Mesothelial cell of epicardium (in vitro differentiated cells): ENCODE measurements around the gene TFIP11. TPM values are rescaled to one million over a fixed set of nuclear protein-coding genes. Genes with fewer than 3 reads are reported as not detected.

Source experiments
- DNase-seq, 2 experiments: peaks; one replicate each; pipeline ENCODE4 v3.0.0; 2021; ENCODE audit warnings: low spot score in 2 of 2; ENCODE audit not compliant: unreplicated experiment in 2 of 2
- H3K27ac Mint-ChIP-seq: 2 replicates; pipeline ENCODE4 v1.8.0; 2021; ENCODE audit warnings: mixed read lengths
- H3K27me3 Mint-ChIP-seq: 2 replicates; pipeline ENCODE4 v1.8.0; 2021; ENCODE audit warnings: low read depth, mixed read lengths
- H3K36me3 Mint-ChIP-seq: 2 replicates; pipeline ENCODE4 v1.8.0; 2021; ENCODE audit warnings: mixed read lengths
- H3K4me1 Mint-ChIP-seq: 2 replicates; pipeline ENCODE4 v1.8.0; 2021; ENCODE audit warnings: mixed read lengths
- H3K4me3 Mint-ChIP-seq: 2 replicates; pipeline ENCODE4 v1.8.0; 2021; ENCODE audit warnings: mild to moderate bottlenecking, moderate library complexity, mixed read lengths
- H3K9me3 Mint-ChIP-seq: 2 replicates; pipeline ENCODE4 v1.8.0; 2021; ENCODE audit warnings: mixed read lengths
- total RNA-seq: library from RNA; stranded (reverse); gene quantifications from 3 replicates; pipeline ENCODE4 v1.2.1, GENCODE V29; 2021
- TF ChIP-seq, protein P1 (sequence below): fragments of 200-600 bp; sonication (generic); IDR thresholded peaks from one replicate; pipeline ENCODE4 v1.5.0; 2021; ENCODE audit warnings: antibody characterized with exemption; ENCODE audit not compliant: unreplicated experiment

Gene TFIP11
- total RNA-seq, 1 donor from 2014 or later, result 37.9 TPM

DNA sequence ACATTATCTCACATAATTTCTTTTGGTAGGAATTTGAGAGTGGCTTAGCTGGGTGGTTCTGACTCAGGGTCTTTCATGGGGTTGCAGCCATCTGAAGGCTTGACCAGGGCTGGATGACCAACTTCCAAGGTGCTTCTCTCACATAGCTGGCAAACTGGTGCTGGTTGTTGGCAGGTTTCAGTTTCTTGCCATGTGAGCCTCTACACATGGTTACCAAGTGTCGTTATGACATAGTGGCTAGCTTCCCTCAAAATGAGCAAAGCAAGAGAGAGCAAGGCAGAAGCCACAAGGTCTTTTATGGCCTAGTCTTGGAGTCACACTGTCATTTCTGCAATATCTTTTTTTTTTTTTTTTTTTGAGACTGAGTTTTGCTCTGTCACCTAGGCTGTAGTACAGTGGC is 4.2 kb upstream of the TFIP11 start:
- no peaks in the 10 kb centered on the region for H3K27me3 Mint-ChIP-seq
- peaks cover 25% of the 10 kb centered on the region for H3K4me1 Mint-ChIP-seq

DNA sequence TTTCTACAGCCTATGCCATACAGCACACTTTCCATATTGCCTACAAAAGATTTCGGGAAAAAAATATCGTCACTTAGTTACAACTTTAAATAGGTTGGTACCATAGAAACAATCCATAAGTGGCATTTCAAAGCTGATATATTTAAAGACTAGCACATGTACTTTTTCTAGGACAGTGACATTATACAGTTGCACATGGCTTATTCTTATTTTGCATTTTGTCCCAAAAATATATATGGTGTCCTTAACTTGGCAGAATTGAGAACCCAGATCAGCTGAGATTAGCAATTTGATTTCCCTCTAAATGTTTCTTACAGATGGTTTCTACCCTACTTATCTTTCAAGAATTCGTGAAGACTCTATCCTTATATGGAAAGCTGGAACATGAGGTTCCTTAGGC is 3.7 kb upstream of the TFIP11 start:
- H3K9me3 Mint-ChIP-seq, result no peaks in the 10 kb centered on the region
- H3K4me1 Mint-ChIP-seq, result peaks cover 30% of the 10 kb centered on the region
- DNase-seq, result no peak
- H3K36me3 Mint-ChIP-seq, result no peaks in the 10 kb centered on the region
- no peak overlapping the region for H3K4me3 Mint-ChIP-seq
- TF ChIP-seq, protein P1, sequence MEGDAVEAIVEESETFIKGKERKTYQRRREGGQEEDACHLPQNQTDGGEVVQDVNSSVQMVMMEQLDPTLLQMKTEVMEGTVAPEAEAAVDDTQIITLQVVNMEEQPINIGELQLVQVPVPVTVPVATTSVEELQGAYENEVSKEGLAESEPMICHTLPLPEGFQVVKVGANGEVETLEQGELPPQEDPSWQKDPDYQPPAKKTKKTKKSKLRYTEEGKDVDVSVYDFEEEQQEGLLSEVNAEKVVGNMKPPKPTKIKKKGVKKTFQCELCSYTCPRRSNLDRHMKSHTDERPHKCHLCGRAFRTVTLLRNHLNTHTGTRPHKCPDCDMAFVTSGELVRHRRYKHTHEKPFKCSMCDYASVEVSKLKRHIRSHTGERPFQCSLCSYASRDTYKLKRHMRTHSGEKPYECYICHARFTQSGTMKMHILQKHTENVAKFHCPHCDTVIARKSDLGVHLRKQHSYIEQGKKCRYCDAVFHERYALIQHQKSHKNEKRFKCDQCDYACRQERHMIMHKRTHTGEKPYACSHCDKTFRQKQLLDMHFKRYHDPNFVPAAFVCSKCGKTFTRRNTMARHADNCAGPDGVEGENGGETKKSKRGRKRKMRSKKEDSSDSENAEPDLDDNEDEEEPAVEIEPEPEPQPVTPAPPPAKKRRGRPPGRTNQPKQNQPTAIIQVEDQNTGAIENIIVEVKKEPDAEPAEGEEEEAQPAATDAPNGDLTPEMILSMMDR, result no peak
- H3K27me3 Mint-ChIP-seq, result no peaks in the 10 kb centered on the region
- no peak overlapping the region for H3K27ac Mint-ChIP-seq

More for the DNA sequence above, 4.2 kb upstream of the TFIP11 start:
- no peak for DNase-seq
- Mint-ChIP-seq H3K4me3 (no peak overlapping the region), H3K9me3 (no peaks in the 10 kb centered on the region), H3K27ac (no peak overlapping the region), H3K36me3 (no peaks in the 10 kb centered on the region)
- TF ChIP-seq, protein P1, result no peak

GRCh38 chr22:26514419-26515161 is 2.3 kb upstream of the TFIP11 start:
- Mint-ChIP-seq H3K4me3 (no peak overlapping the region), H3K27me3 (no peaks in the 10 kb centered on the region), H3K9me3 (no peaks in the 10 kb centered on the region), H3K36me3 (peaks cover 4% of the 10 kb centered on the region), H3K4me1 (peaks cover 35% of the 10 kb centered on the region), H3K27ac (no peak overlapping the region)
- no peak for DNase-seq
- TF ChIP-seq, protein P1, result no peak

DNA sequence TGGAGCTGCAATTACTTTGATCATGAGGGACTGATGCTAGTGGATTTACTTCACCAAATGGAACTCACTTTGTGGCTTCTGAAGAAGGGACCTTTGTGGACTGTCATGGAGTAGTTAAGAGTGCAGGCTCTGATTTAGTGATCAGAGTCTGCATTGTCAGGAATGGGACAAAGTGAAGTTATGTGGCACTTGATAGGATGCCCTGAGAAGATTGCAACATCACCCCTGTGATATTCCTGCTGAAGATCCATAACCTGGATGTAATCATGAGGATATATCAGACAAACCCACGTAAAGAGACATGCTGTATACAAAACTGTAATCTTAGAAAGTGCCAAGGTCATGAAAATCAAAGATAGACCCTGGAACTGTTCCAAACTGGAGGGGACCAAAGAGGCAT is 1.6 kb upstream of the TFIP11 start:
- no peak for DNase-seq
- H3K27ac Mint-ChIP-seq, result no peak overlapping the region
- TF ChIP-seq, protein P1, result no peak

GRCh38 chr22:26508148-26508547 is 4.1 kb downstream of the TFIP11 start:
- no peaks in the 10 kb centered on the region for H3K27me3 Mint-ChIP-seq
- H3K9me3 Mint-ChIP-seq, result no peaks in the 10 kb centered on the region
- no peak overlapping the region for H3K27ac Mint-ChIP-seq
- TF ChIP-seq, protein P1, result no peak
- peaks cover 24% of the 10 kb centered on the region for H3K4me1 Mint-ChIP-seq
- H3K36me3 Mint-ChIP-seq, result peaks cover 28% of the 10 kb centered on the region
- no peak for DNase-seq
- H3K4me3 Mint-ChIP-seq, result no peak overlapping the region

More for the DNA sequence above, 1.6 kb upstream of the TFIP11 start:
- Mint-ChIP-seq H3K4me3 (peak overlapping the region; percentile 100), H3K4me1 (peaks cover 35% of the 10 kb centered on the region), H3K27me3 (no peaks in the 10 kb centered on the region), H3K36me3 (peaks cover 10% of the 10 kb centered on the region), H3K9me3 (no peaks in the 10 kb centered on the region)
